CD4-positive, alpha-beta T cell treated with Interleukin-10 for 1 hour (primary cell): Measurements from ENCODE around the gene TKT.

ENCODE experiments used
- DNase-seq: peaks from one replicate; pipeline ENCODE4 v3.0.0-alpha.2; 2020

The TKT gene

GRCh38 chr3:53239800-53240199 lies 16.0 kb downstream of the TKT start:
- no peak for DNase-seq

GRCh38 chr3:53238886-53239285 lies 16.9 kb downstream of the TKT start:
- no peak for DNase-seq

- no peak for DNase-seq
Observed at GRCh38 chr3:53238051-53238850, 17.6 kb downstream of the TKT start.

DNA sequence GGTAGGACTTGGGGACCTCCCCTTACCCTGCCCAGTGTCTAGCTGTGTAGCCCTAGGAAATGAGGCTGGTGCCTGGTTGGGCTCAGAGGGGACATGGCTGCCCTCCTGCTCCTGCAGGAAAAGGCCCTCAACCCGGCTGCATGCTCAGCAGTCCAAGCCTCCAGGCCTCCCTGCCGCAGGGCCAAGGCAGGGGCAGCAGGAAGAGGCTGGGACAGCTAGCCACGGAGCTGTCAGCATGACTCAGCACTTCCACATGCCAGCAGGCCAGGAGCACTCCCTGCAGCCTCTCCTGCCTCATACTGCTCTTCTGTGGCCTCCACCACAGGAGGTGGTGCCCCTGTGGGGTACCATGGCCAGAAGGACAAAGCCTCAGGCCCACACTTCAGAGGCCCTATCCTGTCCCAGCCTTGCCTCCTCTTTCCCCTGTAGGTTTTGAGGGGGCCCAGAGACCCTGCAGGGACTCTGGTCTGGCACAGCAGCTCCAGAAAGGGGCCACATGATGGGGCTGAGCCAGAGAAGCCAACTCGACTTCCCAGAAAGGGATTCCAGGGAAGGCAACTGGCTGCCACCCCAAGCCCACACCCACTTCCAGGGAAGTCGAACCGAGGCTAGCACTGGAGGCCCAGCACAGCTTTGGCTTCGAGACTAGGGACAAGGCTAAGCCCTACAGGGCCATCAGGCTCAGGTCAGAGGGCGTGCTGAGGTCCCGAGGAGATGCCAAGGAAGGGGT lies 19.5 kb downstream of the TKT start:
- DNase-seq, result no peak

- no peak for DNase-seq
Observed at GRCh38 chr3:53235545-53235944, 20.3 kb downstream of the TKT start.

DNA sequence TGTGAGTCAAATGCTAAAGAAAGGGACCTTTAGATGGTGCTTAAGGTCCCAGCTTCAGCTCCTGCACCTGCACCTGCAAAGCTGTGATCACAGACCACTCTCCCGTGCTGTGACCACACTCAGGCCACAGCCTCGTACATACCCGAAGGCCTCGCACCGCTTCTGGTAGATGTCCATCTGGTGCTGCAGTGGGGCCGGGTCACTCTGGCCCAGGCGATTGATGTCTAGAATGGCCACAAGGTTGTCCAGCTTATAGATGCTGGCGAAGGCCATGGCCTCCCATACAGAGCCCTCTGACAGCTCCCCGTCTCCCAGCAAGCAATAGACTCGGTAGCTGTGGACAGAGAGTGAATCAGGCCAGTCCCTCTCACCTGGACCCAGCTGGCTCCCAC lies 21.0 kb downstream of the TKT start:
- no peak for DNase-seq

GRCh38 chr3:53234130-53234840 lies 21.5 kb downstream of the TKT start:
- no peak for DNase-seq

- no peak for DNase-seq
Observed at GRCh38 chr3:53232641-53233377, 23.0 kb downstream of the TKT start.

DNA sequence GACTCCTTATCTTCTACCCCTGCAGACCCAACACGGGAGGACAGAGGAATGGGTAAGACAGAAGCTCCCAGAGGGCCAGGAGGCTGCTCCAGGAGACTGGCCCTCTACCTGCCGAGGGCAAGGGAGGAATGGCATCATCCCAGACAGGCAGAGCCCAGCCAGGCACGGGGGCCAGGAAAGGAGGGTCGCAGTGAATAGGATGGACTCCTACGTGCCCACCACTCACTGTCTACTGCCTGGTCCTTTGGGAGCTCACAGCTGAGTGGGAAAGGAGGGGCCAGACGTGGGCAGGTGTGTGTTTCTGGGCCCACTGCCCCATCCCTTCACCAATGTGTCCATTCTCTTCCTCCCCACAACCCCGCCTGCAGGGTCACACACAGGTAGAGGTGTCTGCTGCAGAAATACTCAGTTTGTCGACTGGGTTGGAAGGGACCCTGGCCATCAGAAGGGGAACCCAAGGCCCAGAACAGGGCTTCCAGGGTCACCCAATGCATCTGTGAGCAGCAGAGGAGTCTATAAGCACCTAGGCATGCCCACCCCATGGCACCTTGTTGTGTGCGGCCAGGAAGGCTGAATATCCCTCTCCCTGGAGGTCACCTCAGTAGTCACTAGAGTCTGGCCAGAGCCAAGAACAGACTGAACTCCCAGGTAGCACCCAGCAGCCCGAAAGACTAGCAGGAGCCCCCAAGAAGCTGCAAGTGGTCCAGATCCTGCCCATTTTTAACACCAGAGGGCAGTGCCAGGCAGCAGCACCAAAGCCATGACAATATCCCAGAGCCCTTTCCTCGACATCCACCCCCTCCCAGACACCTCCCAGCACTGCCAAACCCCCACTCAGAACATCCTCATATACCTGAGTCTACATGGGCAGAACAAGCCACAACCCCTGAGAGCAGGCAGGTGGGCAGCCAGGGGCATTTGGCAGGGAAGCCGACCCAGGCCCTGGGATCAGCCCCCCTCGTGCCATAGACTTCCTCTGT lies 24.0 kb downstream of the TKT start:
- no peak for DNase-seq

GRCh38 chr3:53230789-53231188 lies 25.0 kb downstream of the TKT start:
- no peak for DNase-seq

DNA sequence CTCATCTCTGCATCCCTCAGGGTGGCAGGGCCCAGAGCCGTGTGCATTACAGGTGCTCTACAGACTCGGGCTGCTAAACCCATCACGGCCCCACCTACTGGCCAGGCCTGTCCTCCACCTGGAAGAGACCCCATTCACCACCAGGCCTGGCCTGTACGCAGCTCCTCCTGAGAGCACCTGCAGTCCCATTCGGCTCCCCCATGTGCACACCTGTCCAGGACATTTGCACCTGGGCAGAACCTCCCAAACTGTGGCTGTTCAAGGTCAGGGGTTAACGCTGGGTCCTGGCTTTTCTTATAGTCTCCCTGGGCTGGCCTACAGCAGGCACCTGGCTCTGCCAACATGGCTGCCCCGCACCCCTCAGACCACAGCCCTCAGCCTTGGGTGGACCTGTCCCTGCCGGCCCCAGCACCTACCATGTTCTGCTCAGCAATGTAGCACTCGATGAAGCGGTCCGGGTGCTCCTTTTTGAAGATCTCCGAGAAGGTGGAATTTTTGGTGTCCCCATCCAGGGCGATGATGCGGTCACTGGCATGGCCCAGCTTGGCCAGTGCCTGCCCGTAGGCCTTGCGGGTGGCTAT lies 25.7 kb downstream of the TKT start:
- DNase-seq, result no peak

- no peak for DNase-seq
Observed at GRCh38 chr3:53229606-53230005, 26.2 kb downstream of the TKT start.

- no peak for DNase-seq
Observed at GRCh38 chr3:53229171-53229570, 26.7 kb downstream of the TKT start.

DNA sequence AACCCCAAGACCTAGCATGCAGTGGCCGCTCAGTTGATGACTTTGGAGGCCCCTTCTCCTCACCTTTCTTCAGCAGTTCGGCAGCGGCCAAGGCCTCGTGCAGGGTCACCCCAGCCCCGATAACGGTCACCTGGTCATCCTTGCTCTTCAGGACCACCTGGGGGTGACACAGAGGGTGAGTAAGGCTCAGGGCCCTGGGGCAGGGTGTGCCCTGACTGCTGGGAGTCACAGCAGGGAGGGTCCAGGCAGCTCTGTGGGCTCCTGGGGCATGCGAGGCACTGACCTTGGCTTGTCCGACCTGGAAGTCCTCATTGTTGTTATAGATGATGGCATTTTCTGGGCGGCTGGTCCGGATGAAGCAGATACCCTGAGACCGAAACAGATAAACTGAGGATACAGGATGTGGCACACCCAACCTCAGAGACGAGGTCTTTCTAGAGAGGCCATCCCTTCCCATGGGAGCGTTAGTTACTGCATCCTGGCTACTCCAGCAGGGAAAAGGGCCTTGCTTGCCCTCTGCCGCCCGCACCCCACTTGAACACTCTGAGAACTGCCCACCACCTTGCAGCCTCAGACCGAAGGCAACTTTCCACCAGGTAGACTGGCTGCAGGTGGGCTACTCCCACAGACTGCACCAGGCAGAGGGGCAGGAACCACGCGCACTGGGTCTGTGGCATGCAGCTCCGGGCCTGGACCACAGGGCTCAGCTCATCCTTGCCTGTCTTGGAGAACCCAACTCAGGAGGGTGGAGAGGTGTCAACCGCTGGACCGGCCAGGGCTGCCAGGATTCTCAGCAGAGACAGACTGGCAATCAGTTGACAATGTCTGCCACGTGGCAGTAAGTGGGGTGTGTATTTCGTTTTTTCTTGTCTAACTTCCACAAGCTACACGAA lies 27.6 kb downstream of the TKT start:
- DNase-seq, result no peak

DNA sequence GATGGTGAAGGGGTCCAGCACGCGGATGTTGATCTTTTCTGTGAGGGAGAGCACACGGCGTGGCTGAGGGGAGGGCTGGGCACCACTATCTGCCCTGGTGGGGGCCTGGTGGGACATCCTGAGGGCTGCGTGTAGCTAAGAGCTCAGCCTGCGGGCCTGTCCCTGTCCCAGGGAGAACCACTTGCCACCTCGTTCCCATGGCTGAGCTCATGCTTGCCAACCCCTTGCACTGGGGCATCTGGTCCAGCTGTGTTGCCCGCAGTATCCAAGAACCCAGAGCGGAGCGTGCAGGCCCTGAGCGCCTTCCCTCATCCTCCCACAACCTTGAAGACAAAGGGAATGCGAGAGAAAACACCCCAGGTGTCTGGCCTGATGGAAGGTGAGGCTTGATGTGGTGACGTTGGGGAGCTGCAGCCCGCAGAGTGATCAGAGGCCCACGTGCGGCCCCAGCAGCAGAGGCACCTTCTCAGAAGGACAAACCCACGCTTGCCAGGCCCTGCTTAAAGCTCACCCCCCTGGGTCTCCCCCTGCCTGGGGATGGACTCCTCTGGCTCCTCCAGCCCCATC lies 28.9 kb downstream of the TKT start:
- DNase-seq, result no peak

DNA sequence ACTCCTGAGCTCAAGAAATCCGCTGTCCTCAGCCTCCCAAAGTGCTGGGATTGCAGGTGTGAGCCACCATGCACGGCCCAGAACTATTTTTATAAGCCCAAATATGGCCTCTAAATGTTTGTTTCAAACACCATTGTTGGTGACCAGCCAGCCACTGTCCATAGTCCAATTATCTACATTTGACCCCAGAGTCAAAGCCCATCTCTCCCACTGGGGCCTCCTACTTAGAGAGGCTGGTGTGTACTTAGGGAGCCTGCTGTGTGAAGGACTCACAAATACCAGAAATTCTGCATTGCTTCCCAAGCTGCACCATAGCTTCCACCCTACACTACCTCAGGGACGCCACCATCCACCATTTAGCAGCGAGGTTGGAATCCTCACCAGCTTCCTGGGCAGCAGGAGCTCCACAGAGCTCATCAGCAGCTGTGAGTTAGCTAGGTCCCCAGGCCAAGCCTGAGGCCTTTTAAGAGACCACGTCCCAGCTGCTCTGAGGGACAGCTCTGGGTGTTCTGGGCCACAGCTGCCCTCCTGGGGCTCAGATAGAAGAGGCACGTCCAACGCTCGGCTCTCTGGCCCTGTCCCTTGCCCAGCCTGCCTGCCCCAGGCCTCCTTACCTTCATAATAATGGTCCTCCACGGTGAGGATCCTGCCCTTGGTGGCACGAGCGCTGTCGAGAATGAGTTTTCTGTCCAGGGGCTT lies 29.5 kb downstream of the TKT start:
- no peak for DNase-seq

DNA sequence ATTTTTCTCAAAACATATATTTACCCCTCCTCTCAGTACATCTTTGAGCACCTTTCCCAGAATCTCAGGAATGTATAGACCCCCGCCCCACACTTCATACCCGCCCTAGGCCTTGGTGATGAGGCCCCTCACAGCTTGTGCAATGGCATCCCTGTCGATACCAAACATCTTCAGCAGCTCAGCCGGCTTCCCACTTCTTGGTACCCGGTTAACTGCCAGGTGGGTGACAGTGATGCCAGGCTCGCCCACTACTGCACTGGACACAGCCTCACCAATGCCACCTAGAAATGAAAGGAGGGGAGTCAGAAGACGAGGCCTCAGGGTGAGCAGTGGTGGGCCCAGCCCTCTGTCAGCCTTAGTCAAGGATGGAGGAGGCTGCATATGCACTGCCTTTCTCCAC lies 30.2 kb downstream of the TKT start:
- DNase-seq, result no peak

DNA sequence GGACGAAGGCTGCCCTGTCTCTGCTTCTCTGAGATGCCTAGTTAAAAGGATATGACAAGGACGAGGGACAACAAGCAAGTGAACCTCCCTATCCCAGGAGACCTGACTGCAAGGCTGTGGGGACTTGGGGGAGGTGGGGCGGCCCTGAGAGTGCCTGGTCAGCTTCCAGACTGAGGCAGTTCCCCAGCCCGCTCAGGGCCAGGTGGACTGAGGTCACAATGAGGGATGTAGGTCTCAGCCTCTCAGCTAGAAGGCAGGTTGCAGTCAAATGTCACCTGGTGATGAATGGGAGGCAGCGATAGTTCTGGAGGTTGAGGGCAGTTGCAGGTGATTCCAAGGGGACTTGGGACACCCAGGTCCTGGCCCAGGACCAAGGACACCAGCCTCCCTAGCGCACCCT lies 30.6 kb downstream of the TKT start:
- no peak for DNase-seq

DNA sequence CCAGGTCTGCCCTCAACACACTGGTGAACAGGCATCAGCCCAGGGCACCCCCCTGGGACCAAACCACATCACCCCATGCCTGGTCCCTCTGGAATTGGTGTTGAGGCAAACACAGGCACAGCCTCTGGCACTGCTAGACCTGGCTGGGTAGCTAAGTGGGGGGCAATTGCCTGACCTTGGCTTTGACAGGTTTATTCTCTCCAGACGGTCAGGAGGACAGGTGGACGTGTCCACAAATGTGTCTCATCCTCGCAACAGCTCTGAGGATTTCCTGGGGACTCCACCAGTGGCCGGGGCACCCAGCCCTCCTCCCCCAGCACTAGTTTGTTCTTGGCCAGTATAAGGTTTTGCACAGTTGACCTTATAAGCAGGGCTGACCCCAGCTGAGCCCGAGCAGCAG lies 31.3 kb downstream of the TKT start:
- DNase-seq, result no peak
